ENCODE data around the gene PMP22.
"Not testable (repeated sequence)": the region's sequence is repeated elsewhere in the genome, so short reads cannot be mapped to it uniquely, and the experiment has no call there.

PMP22 gene

DNA sequence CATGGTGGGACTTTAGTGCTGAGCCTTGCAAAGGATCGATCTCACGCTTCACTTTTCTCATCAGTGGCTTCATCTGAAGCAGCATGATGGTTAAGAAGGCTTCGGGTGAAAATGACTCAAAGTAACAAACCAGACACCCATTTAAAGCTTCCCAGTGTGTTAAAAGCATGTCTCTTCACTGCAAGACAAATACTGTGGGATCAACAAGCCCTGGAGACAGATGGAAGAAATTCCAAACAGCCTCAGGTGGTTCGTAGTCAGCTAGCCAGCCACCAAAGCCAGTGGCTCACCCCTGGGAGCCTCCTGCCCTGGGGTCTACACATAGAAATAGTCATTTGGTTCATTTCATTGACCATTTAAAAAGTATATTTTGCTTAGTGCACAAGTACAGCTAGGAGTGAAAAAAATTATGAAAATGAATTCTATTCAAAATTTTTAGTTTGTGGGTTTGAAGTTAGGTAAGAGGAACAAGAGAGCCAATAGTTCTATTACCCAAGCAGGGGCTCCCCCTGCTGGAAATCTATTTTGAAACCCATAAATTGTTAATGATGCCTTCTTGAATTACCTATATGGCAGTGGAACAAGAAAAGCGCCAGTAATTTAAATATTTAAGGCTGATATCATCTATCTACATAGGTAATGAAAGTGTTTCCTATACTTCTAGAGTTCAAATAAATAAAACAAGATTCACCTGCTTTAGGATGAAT lies 51.6 kb downstream of the PMP22 start:
- no peak for ATAC-seq (replicated peaks; ENCODE audit: extremely low read depth, poor library complexity, severe bottlenecking)

DNA sequence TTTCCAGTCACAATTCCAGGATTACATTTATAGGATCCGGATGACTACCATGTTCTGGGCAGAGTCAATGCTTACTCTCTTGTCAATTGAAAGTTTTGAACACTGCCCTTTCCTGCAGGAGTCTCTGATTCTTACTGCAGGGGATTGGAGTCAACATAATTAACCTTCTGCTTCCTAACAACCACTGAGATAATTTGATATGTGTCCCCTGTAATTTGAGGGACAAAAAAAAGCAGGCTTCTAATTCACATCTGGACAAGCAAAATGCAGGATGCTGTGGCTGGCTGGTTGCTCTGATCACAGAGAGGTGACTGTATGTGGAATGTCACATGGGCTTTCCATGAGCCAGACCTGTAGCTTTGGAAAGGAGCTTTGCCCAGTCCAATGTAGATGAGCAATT lies 54.9 kb downstream of the PMP22 start:
- Mint-ChIP-seq H3K27me3 (peaks cover 41% of the 10 kb centered on the region), H3K4me1 (no peaks in the 10 kb centered on the region), H3K36me3 (ENCODE audit: insufficient read depth) (no peaks in the 10 kb centered on the region), H3K4me3 (no peak overlapping the region), H3K9me3 (no peaks in the 10 kb centered on the region), H3K27ac (ENCODE audit: low read depth) (no peak overlapping the region)
- DNase-seq (ENCODE audit: low spot score in 2 of 2) (no peak), ATAC-seq (replicated peaks; ENCODE audit: extremely low read depth, poor library complexity, severe bottlenecking) (no peak)

More for the DNA sequence above, 51.6 kb downstream of the PMP22 start:
- no peaks in the 10 kb centered on the region for H3K9me3 Mint-ChIP-seq
- H3K4me3 Mint-ChIP-seq, result no peak overlapping the region
- H3K27ac Mint-ChIP-seq (ENCODE audit: low read depth), result no peak overlapping the region
- no peaks in the 10 kb centered on the region for H3K4me1 Mint-ChIP-seq
- H3K36me3 Mint-ChIP-seq (ENCODE audit: insufficient read depth), result no peaks in the 10 kb centered on the region
- peaks cover 29% of the 10 kb centered on the region for H3K27me3 Mint-ChIP-seq
- no peak for DNase-seq (ENCODE audit: low spot score in 2 of 2)

DNA sequence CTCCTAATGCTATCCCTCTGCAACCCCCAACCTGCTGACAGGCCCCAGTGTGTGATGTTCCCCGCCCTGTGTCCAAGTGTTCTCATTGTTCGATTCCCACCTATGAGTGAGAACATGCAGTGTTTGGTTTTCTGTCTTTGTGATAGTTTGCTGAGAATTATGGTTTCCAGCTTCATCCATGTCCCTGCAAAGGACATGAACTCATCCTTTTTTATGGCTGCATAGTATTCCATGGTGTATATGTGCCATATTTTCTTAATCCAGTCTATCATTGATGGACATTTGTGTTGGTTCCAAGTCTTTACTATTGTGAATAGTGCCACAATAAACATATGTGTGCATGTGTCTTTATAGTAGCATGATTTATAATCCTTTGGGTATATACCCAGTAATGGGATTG lies 62.1 kb downstream of the PMP22 start:
- peaks cover 57% of the 10 kb centered on the region for H3K27me3 Mint-ChIP-seq
- not testable (repeated sequence) for ATAC-seq (replicated peaks; ENCODE audit: extremely low read depth, poor library complexity, severe bottlenecking); H3K4me3 Mint-ChIP-seq; H3K4me1 Mint-ChIP-seq; H3K27ac Mint-ChIP-seq (ENCODE audit: low read depth); H3K36me3 Mint-ChIP-seq (ENCODE audit: insufficient read depth); DNase-seq (ENCODE audit: low spot score in 2 of 2)
- peaks cover 18% of the 10 kb centered on the region for H3K9me3 Mint-ChIP-seq

GRCh38 chr17:15200574-15200973 lies 64.6 kb downstream of the PMP22 start:
- H3K27me3 Mint-ChIP-seq, result peaks cover 68% of the 10 kb centered on the region
- ATAC-seq (replicated peaks; ENCODE audit: extremely low read depth, poor library complexity, severe bottlenecking); H3K36me3 Mint-ChIP-seq (ENCODE audit: insufficient read depth); H3K4me3 Mint-ChIP-seq; DNase-seq (ENCODE audit: low spot score in 2 of 2); H3K4me1 Mint-ChIP-seq: not testable (repeated sequence)
- peaks cover 18% of the 10 kb centered on the region for H3K9me3 Mint-ChIP-seq
- H3K27ac Mint-ChIP-seq (ENCODE audit: low read depth), result peak overlapping the region; percentile 52

GRCh38 chr17:15197229-15197628 lies 67.9 kb downstream of the PMP22 start:
- H3K27ac Mint-ChIP-seq (ENCODE audit: low read depth), result no peak overlapping the region
- no peak for ATAC-seq (replicated peaks; ENCODE audit: extremely low read depth, poor library complexity, severe bottlenecking)
- H3K4me1 Mint-ChIP-seq, result no peaks in the 10 kb centered on the region

DNA sequence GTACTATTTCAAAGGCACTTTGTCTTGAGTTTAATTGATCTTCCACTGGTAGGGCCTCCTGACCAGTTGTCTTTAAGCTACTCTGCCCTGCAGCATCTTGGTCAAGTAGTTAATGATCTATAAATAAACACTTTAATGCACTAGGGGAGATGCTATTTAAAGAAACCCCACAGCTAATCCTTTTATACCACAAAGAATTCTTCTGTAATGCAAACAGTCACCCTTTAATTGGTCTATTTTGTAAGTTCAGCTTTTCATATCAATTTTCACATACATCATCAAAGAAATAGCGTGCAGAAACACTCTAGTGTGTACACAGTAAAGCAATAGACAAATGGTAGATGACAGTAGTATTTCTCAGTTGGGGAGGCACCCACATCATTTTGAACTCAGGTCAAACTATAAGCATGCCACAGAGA lies 70.3 kb downstream of the PMP22 start:
- DNase-seq (ENCODE audit: low spot score in 2 of 2) (no peak), ATAC-seq (replicated peaks; ENCODE audit: extremely low read depth, poor library complexity, severe bottlenecking) (no peak)
- Mint-ChIP-seq H3K27me3 (peaks cover 74% of the 10 kb centered on the region), H3K27ac (ENCODE audit: low read depth) (no peak overlapping the region), H3K36me3 (ENCODE audit: insufficient read depth) (no peaks in the 10 kb centered on the region), H3K4me1 (no peaks in the 10 kb centered on the region), H3K9me3 (peaks cover 5% of the 10 kb centered on the region), H3K4me3 (no peak overlapping the region)

More at GRCh38 chr17:15197229-15197628, 67.9 kb downstream of the PMP22 start:
- H3K4me3 Mint-ChIP-seq, result no peak overlapping the region
- peaks cover 71% of the 10 kb centered on the region for H3K27me3 Mint-ChIP-seq
- no peak for DNase-seq (ENCODE audit: low spot score in 2 of 2)
- H3K9me3 Mint-ChIP-seq, result peaks cover 13% of the 10 kb centered on the region
- no peaks in the 10 kb centered on the region for H3K36me3 Mint-ChIP-seq (ENCODE audit: insufficient read depth)

GRCh38 chr17:15185625-15185991 lies 79.5 kb downstream of the PMP22 start:
- no peaks in the 10 kb centered on the region for H3K9me3 Mint-ChIP-seq
- no peak for ATAC-seq (replicated peaks; ENCODE audit: extremely low read depth, poor library complexity, severe bottlenecking)
- no peaks in the 10 kb centered on the region for H3K4me1 Mint-ChIP-seq
- H3K36me3 Mint-ChIP-seq (ENCODE audit: insufficient read depth), result no peaks in the 10 kb centered on the region
- H3K27ac Mint-ChIP-seq (ENCODE audit: low read depth), result no peak overlapping the region
- DNase-seq (ENCODE audit: low spot score in 2 of 2), result no peak
- peaks cover 56% of the 10 kb centered on the region for H3K27me3 Mint-ChIP-seq
- no peak overlapping the region for H3K4me3 Mint-ChIP-seq

GRCh38 chr17:15184872-15185624 lies 80.1 kb downstream of the PMP22 start:
- Mint-ChIP-seq H3K4me1 (no peaks in the 10 kb centered on the region), H3K27me3 (peaks cover 54% of the 10 kb centered on the region), H3K27ac (ENCODE audit: low read depth) (no peak overlapping the region), H3K4me3 (no peak overlapping the region), H3K36me3 (ENCODE audit: insufficient read depth) (no peaks in the 10 kb centered on the region), H3K9me3 (no peaks in the 10 kb centered on the region)
- DNase-seq (ENCODE audit: low spot score in 2 of 2), result no peak
- no peak for ATAC-seq (replicated peaks; ENCODE audit: extremely low read depth, poor library complexity, severe bottlenecking)

DNA sequence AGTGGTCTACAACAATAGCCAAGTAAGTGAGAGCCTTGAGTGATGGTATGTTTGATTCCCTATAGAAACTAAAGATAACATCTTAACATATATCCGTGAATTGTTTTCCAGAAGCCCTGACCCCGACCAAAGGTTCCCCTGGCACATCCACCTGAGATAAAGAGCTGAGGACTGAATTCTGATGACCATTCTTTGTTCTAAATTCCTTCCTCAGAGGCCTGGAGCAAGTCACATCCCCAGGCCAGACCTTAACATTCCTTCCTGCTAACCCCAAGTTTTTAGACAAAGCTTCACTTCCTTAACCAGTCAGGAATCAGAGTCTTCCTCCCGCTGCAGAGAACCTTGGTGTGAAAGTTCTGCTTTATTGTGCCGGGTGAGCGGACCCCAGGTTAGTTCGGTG lies 83.3 kb downstream of the PMP22 start:
- ATAC-seq (replicated peaks; ENCODE audit: extremely low read depth, poor library complexity, severe bottlenecking), result no peak
- no peak for DNase-seq (ENCODE audit: low spot score in 2 of 2)
- Mint-ChIP-seq H3K27me3 (peaks cover 69% of the 10 kb centered on the region), H3K4me1 (no peaks in the 10 kb centered on the region), H3K27ac (ENCODE audit: low read depth) (no peak overlapping the region), H3K36me3 (ENCODE audit: insufficient read depth) (no peaks in the 10 kb centered on the region), H3K9me3 (no peaks in the 10 kb centered on the region), H3K4me3 (no peak overlapping the region)

GRCh38 chr17:15181333-15181732 lies 83.8 kb downstream of the PMP22 start:
- H3K4me1 Mint-ChIP-seq, result no peaks in the 10 kb centered on the region
- no peak overlapping the region for H3K27ac Mint-ChIP-seq (ENCODE audit: low read depth)

DNA sequence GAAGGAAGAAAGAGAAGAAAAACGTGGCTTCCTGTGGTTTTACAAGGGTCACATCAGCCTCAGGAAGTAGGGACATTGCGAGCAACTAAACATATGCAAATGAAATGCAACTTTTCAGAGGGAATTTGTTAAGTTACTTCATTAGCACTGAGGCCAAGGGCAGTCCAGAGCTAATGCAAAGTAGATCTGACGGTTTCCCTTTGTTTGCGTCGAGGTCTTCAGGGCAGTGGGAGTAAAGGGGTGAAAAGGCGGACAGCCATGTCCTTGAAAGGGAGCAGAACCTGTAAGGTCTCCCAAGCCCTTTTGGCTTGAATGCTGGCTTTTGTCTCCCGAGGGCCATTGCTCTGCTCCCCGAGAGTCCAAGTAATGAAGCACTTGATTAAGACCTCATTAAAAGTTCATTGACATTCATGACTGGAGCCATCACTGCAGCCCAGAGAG lies 85.0 kb downstream of the PMP22 start:
- peaks cover 53% of the 10 kb centered on the region for H3K27me3 Mint-ChIP-seq
- H3K4me1 Mint-ChIP-seq, result no peaks in the 10 kb centered on the region
- no peak for DNase-seq (ENCODE audit: low spot score in 2 of 2)
- no peak for ATAC-seq (replicated peaks; ENCODE audit: extremely low read depth, poor library complexity, severe bottlenecking)
- H3K36me3 Mint-ChIP-seq (ENCODE audit: insufficient read depth), result no peaks in the 10 kb centered on the region
- no peak overlapping the region for H3K4me3 Mint-ChIP-seq
- H3K9me3 Mint-ChIP-seq, result no peaks in the 10 kb centered on the region
- no peak overlapping the region for H3K27ac Mint-ChIP-seq (ENCODE audit: low read depth)

More at GRCh38 chr17:15181333-15181732, 83.8 kb downstream of the PMP22 start:
- no peak for ATAC-seq (replicated peaks; ENCODE audit: extremely low read depth, poor library complexity, severe bottlenecking)
- Mint-ChIP-seq H3K36me3 (ENCODE audit: insufficient read depth) (no peaks in the 10 kb centered on the region), H3K27me3 (peaks cover 64% of the 10 kb centered on the region), H3K4me3 (no peak overlapping the region), H3K9me3 (no peaks in the 10 kb centered on the region)
- DNase-seq (ENCODE audit: low spot score in 2 of 2), result no peak

Data from central memory CD8-positive, alpha-beta T cell (primary cell).